ENCODE results near the gene MGAT4A. TPM values are rescaled to one million over a fixed set of nuclear protein-coding genes. Genes with fewer than 3 reads are reported as not detected.

Gene MGAT4A
- total RNA-seq, 2 experiments from 2014 or later, result 200 to 204 TPM

GRCh38 chr2:98711506-98711905 is 19.4 kb downstream of the MGAT4A start:
- POLR2A ChIA-PET, result interaction anchor here (0.9 to 2.5 kb wide), 5 partner anchors 9 to 62 kb away, joined by 4 to 12 read pairs (median 5); partner anchors contain the start of gene MGAT4A
- no peak for TF ChIP-seq CTCF (IDR thresholded peaks at IDR 0.05)
- H3K27me3 ChIP-seq (ENCODE audit: control insufficient read depth in 1 of 2, insufficient read depth in 2 of 2, low read length in 2 of 2), result no peaks in the 10 kb centered on the region
- peaks cover 88% of the 10 kb centered on the region for H3K4me1 ChIP-seq (ENCODE audit: insufficient read depth, low read length)
- ATAC-seq (ENCODE audit: poor library complexity) (no peak), DNase-seq (peak in 3 of 14 experiments; percentile 32 to 43 (median 38))
- Mint-ChIP-seq H3K36me3 (ENCODE audit: low read depth) (peaks cover 45% of the 10 kb centered on the region), H3K4me1 (ENCODE audit: low read depth) (peaks cover 93% of the 10 kb centered on the region), H3K4me3 (peak overlapping the region; percentile 36), H3K9me3 (no peaks in the 10 kb centered on the region), H3K27me3 (no peaks in the 10 kb centered on the region), H3K27ac (peak overlapping the region; percentile 72)
- H3K4me3 ChIP-seq (ENCODE audit: low read length), result no peak overlapping the region
- no peaks in the 10 kb centered on the region for H3K9me3 ChIP-seq (ENCODE audit: control insufficient read depth in 1 of 2, insufficient read depth in 1 of 2, low read length in 2 of 2)
- peaks cover 18% of the 10 kb centered on the region for H3K36me3 ChIP-seq (ENCODE audit: insufficient read depth, low read length)
- CTCF ChIA-PET, result interaction anchor here (0.7 to 1.8 kb wide), 5 partner anchors 9 to 63 kb away, joined by 3 to 5 read pairs (median 4); no protein-coding TSS in a partner anchor
- intact Hi-C loops (cut with DNase I, micrococcal nuclease), result loop anchor here (2.0 to 5.0 kb wide), 2 partner anchors 19 to 39 kb away; no protein-coding TSS in a partner anchor
- H3K27ac ChIP-seq (ENCODE audit: low read depth in 1 of 2, low read length in 2 of 2), result no peak overlapping the region

GRCh38 chr2:98710734-98711133 is 20.2 kb downstream of the MGAT4A start:
- no peaks in the 10 kb centered on the region for H3K27me3 ChIP-seq (ENCODE audit: control insufficient read depth in 1 of 2, insufficient read depth in 2 of 2, low read length in 2 of 2)
- TF ChIP-seq CTCF (IDR thresholded peaks at IDR 0.05), result no peak
- H3K36me3 Mint-ChIP-seq (ENCODE audit: low read depth), result peaks cover 44% of the 10 kb centered on the region
- peak overlapping the region; percentile 70 for H3K4me3 Mint-ChIP-seq
- H3K27ac ChIP-seq (ENCODE audit: low read depth in 1 of 2, low read length in 2 of 2), result peak overlapping the region in 1 of 2 donors; percentile 29
- peaks cover 91% of the 10 kb centered on the region for H3K4me1 Mint-ChIP-seq (ENCODE audit: low read depth)
- H3K27me3 Mint-ChIP-seq, result no peaks in the 10 kb centered on the region
- no peaks in the 10 kb centered on the region for H3K9me3 ChIP-seq (ENCODE audit: control insufficient read depth in 1 of 2, insufficient read depth in 1 of 2, low read length in 2 of 2)
- intact Hi-C loops (cut with DNase I, micrococcal nuclease), result loop anchor here (2.0 to 5.0 kb wide), 2 partner anchors 18 to 38 kb away; no protein-coding TSS in a partner anchor
- no peak for DNase-seq
- peak; percentile 12 for ATAC-seq (ENCODE audit: poor library complexity)
- ChIA-PET CTCF (interaction anchor here (0.6 to 1.0 kb wide), 3 partner anchors 54 to 126 kb away, joined by 3 to 5 read pairs (median 4); no protein-coding TSS in a partner anchor), POLR2A (interaction anchor here (1.3 to 2.5 kb wide), 4 partner anchors 20 to 61 kb away, joined by 4 to 12 read pairs (median 5); partner anchors contain the start of gene MGAT4A)
- H3K9me3 Mint-ChIP-seq, result no peaks in the 10 kb centered on the region
- no peak overlapping the region for H3K4me3 ChIP-seq (ENCODE audit: low read length)
- peaks cover 80% of the 10 kb centered on the region for H3K4me1 ChIP-seq (ENCODE audit: insufficient read depth, low read length)
- H3K27ac Mint-ChIP-seq, result peak overlapping the region; percentile 72
- H3K36me3 ChIP-seq (ENCODE audit: insufficient read depth, low read length), result peaks cover 18% of the 10 kb centered on the region

GRCh38 chr2:98709535-98709934 is 21.4 kb downstream of the MGAT4A start:
- peak overlapping the region; percentile 54 for H3K4me3 Mint-ChIP-seq
- no peak overlapping the region for H3K4me3 ChIP-seq (ENCODE audit: low read length)
- TF ChIP-seq CTCF (IDR thresholded peaks at IDR 0.05), result no peak
- CTCF ChIA-PET, result interaction anchor here (1.1 to 1.7 kb wide), 4 partner anchors 14 to 60 kb away, joined by 3 to 4 read pairs (median 3); no protein-coding TSS in a partner anchor
- H3K27ac Mint-ChIP-seq, result peak overlapping the region; percentile 72
- no peaks in the 10 kb centered on the region for H3K9me3 ChIP-seq (ENCODE audit: control insufficient read depth in 1 of 2, insufficient read depth in 1 of 2, low read length in 2 of 2)
- POLR2A ChIA-PET, result interaction anchor here (0.8 to 1.4 kb wide), 7 partner anchors 11 to 62 kb away, joined by 3 to 9 read pairs (median 4); no protein-coding TSS in a partner anchor
- peaks cover 48% of the 10 kb centered on the region for H3K36me3 Mint-ChIP-seq (ENCODE audit: low read depth)
- H3K9me3 Mint-ChIP-seq, result no peaks in the 10 kb centered on the region
- no peaks in the 10 kb centered on the region for H3K27me3 ChIP-seq (ENCODE audit: control insufficient read depth in 1 of 2, insufficient read depth in 2 of 2, low read length in 2 of 2)
- intact Hi-C loops (cut with DNase I, micrococcal nuclease), result loop anchor here in 1 of 2 experiments (5.0 kb wide), 1 partner anchor 577 kb away; no protein-coding TSS in a partner anchor
- no peak overlapping the region for H3K27ac ChIP-seq (ENCODE audit: low read depth in 1 of 2, low read length in 2 of 2)
- DNase-seq (no peak), ATAC-seq (ENCODE audit: poor library complexity) (no peak)
- peaks cover 23% of the 10 kb centered on the region for H3K36me3 ChIP-seq (ENCODE audit: insufficient read depth, low read length)
- H3K4me1 Mint-ChIP-seq (ENCODE audit: low read depth), result peaks cover 89% of the 10 kb centered on the region
- H3K4me1 ChIP-seq (ENCODE audit: insufficient read depth, low read length), result peaks cover 81% of the 10 kb centered on the region
- H3K27me3 Mint-ChIP-seq, result no peaks in the 10 kb centered on the region
